ENCODE measurements around the gene FKBP9. TPM values are rescaled to one million over a fixed set of nuclear protein-coding genes. Genes with fewer than 3 reads are reported as not detected.

FKBP9 gene
- total RNA-seq, 1 experiment from 2014 or later, result 11.1 TPM

DNA sequence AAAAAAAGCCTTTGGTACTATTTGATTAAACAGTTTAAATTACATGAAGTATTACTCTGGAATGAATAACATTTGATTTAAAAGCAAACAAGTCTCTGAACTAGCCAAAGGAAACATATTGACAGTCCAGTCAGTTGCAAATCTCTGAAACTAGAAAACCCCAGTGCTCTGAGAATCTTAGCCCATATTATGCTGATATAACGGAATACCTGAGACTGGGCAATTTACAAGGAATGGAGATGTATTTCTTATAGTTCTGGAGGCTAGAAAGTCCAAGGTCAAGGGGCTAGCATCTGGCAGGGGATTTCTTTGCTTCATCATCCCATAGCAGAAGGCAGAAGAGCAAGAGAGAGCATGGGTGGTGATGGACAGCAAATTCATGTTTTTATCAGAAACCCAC lies 21.7 kb upstream of the FKBP9 start:
- Histone ChIP-seq H2BK120ac (ENCODE audit: low read depth, low read length, poor library complexity, severe bottlenecking) (no peak overlapping the region), H3K9ac (ENCODE audit: extremely low read depth, insufficient read length, low read length) (no peak overlapping the region), H3K14ac (ENCODE audit: insufficient read depth, low read length) (no peak overlapping the region), H3K27ac (ENCODE audit: insufficient read length, low read depth, low read length) (no peak overlapping the region), H4K20me1 (ENCODE audit: control insufficient read depth, insufficient read depth, insufficient read length) (no peaks in the 10 kb centered on the region), H3K4me2 (ENCODE audit: insufficient read depth, insufficient read length, low read length) (no peak overlapping the region), H2BK12ac (ENCODE audit: insufficient read length, low read depth, low read length) (no peak overlapping the region), H3T11ph (ENCODE audit: low read length) (no peak overlapping the region), H4K8ac (replicated peaks; ENCODE audit: insufficient read length, low read depth, low read length) (no peak overlapping the region), H3K27me3 (ENCODE audit: insufficient read depth, low read length) (peaks cover 48% of the 10 kb centered on the region), H3K23me2 (ENCODE audit: insufficient read length, low read depth, low read length, poor library complexity, severe bottlenecking) (no peaks in the 10 kb centered on the region), H2BK15ac (ENCODE audit: low read depth, low read length) (no peak overlapping the region), H3K18ac (ENCODE audit: insufficient read length, low read depth, low read length) (no peak overlapping the region), H2AFZ (ENCODE audit: low read length) (no peak overlapping the region), H4K91ac (ENCODE audit: insufficient read length, low read depth, low read length) (no peak overlapping the region), H3K4ac (ENCODE audit: low read depth, low read length) (no peak overlapping the region), H3K9me3 (ENCODE audit: control insufficient read depth, low read depth, low read length) (no peaks in the 10 kb centered on the region), H3K4me1 (ENCODE audit: insufficient read depth, low read length) (no peaks in the 10 kb centered on the region), H3K23ac (ENCODE audit: insufficient read length, low read depth, low read length) (no peak overlapping the region), H2AK5ac (ENCODE audit: insufficient read length, low read length) (no peak overlapping the region), H4K5ac (ENCODE audit: insufficient read length, low read depth, low read length) (no peak overlapping the region), H2BK5ac (ENCODE audit: insufficient read length, low read length) (no peak overlapping the region), H3K79me2 (ENCODE audit: insufficient read depth, low read length) (no peaks in the 10 kb centered on the region), H3K56ac (ENCODE audit: insufficient read length, low read depth, low read length) (no peak overlapping the region), H2BK20ac (ENCODE audit: low read depth, low read length, poor library complexity, severe bottlenecking) (no peak overlapping the region), H3K79me1 (ENCODE audit: insufficient read depth, low read depth, low read length, poor library complexity, severe bottlenecking) (no peaks in the 10 kb centered on the region)
- TF ChIP-seq, protein P1, sequence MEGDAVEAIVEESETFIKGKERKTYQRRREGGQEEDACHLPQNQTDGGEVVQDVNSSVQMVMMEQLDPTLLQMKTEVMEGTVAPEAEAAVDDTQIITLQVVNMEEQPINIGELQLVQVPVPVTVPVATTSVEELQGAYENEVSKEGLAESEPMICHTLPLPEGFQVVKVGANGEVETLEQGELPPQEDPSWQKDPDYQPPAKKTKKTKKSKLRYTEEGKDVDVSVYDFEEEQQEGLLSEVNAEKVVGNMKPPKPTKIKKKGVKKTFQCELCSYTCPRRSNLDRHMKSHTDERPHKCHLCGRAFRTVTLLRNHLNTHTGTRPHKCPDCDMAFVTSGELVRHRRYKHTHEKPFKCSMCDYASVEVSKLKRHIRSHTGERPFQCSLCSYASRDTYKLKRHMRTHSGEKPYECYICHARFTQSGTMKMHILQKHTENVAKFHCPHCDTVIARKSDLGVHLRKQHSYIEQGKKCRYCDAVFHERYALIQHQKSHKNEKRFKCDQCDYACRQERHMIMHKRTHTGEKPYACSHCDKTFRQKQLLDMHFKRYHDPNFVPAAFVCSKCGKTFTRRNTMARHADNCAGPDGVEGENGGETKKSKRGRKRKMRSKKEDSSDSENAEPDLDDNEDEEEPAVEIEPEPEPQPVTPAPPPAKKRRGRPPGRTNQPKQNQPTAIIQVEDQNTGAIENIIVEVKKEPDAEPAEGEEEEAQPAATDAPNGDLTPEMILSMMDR (conservative IDR thresholded peaks at IDR 0.05), result no peak
- Mint-ChIP-seq H3K27me3 (ENCODE audit: low read depth) (peaks cover 100% of the 10 kb centered on the region), H3K9me3 (peaks cover 0 to 2% of the 10 kb centered on the region in 2 experiments; a peak in 1 of 5 replicates), H3K27ac (no peak overlapping the region), H3K36me3 (ENCODE audit: insufficient read depth in 1 of 3, low read depth in 3 of 3) (no peaks in the 10 kb centered on the region; a peak in 1 of 7 replicates), H3K4me3 (no peak overlapping the region), H3K4me1 (no peaks in the 10 kb centered on the region)
- no CpG with 5 or more reads among the region's 1 CpG for WGBS (ENCODE audit: extremely low coverage, insufficient read length, low lambda C conversion rate)
- no peak for DNase-seq

Measured in H9 (cell line).